ENCODE results near the gene INSM1. TPM values are rescaled to one million over a fixed set of nuclear protein-coding genes. Genes with fewer than 3 reads are reported as not detected.

Gene INSM1
- total RNA-seq, 4 donors from 2014 or later: not detected

DNA sequence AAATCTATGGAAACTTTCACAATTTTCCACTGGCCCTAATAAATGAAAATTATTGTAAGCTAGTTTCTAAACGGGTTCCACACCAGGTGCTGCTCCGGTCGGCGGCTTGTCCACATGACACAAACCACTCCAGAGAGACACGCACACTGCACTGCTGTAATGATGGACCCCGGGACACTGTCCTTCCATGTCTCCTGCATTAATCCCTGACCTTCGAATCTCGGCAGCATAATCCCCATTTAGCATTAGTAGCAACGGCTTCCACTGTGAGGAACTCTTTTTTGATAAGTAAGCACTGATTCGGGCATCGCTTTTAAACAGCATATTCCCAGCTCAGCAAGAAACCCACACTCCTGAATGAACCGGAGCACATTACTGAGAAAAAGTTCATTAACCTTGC, 43.5 kb downstream of the INSM1 start:
- no peak for TF ChIP-seq CTCF (IDR thresholded peaks at IDR 0.05)
- DNase-seq (ENCODE audit: low spot score) (no peak), ATAC-seq (ENCODE audit: low FRiP score) (no peak)

- ATAC-seq (ENCODE audit: low FRiP score) (no peak), DNase-seq (ENCODE audit: low spot score) (no peak)
- no peak for TF ChIP-seq CTCF (IDR thresholded peaks at IDR 0.05)
These were observed 43.9 kb downstream of the INSM1 start for GRCh38 chr20:20411836-20412235.

GRCh38 chr20:20412750-20413149, 44.8 kb downstream of the INSM1 start:
- no peak for TF ChIP-seq CTCF (IDR thresholded peaks at IDR 0.05)
- ATAC-seq (ENCODE audit: low FRiP score) (no peak), DNase-seq (ENCODE audit: low spot score) (no peak)

DNA sequence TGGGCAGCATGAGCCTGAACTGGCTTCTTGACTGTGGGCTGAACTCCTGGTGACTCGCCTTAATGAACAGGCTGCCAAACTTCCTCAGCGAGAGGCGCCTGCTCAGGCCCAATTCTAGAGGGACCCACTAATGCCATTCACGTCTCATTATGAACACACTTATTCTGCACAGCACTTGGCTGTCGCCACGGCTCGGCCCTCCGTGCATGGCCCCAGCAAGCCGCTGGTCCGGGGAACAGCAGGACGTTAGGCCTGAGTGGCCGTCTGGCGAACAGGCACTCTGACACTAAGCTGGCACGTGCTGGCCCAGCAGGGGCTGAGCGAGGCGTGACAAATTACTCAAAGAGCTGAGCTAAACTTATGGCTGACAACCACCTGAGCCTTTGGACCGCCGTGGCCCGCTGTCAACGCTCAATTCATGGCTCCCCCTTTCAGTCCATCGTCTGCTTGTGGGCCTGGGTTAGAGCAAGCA, 45.9 kb downstream of the INSM1 start:
- no peak for DNase-seq (ENCODE audit: low spot score)
- TF ChIP-seq CTCF (IDR thresholded peaks at IDR 0.05): no peak
- no peak for ATAC-seq (ENCODE audit: low FRiP score)

DNA sequence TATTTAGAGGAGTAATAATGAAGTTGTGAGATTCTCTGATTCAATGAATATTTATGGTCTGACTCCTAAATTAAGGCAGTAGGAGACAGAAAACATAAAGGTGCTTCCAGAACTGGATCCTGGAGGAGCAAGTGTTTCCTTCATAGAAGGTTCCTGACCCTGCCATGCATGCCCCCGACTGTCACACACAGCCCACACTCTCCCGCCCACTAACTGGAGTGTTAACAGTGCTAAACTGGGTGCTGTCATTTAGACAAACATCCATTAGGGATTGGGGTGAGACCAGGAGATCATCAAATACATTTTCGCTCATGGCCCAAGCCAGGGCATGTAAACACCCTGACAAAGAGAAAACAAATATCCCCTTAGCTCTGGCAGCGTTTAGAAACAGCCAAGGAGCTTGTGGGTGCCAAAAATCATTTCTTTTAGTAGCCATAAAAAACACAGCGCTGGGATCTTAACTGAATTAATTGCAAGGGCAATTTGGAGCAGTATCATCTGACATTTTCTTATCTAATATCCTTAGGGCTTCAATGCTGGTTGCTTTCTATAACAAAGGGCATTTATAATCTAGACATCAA, 46.8 kb downstream of the INSM1 start:
- no peak for DNase-seq (ENCODE audit: low spot score)
- ATAC-seq (ENCODE audit: low FRiP score): no peak
- no peak for TF ChIP-seq CTCF (IDR thresholded peaks at IDR 0.05)

DNA sequence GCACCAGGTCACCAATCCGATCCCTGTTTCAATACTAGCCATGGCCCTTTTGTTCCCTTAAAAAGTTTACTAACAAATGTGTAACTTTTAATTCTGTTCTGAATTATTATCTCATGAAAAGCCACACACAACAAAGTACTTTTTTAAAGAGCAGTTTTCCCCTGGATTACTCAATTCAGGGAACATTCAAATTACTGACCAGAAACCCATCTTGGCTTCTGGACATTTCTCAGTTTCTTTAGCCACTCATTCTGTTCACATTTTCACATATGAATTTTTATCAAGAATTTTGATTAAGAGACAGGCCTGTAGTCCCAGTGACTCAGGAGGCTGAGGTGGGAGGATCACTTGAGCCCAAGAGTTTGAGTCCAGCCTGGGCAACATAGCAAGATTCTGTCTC, 47.4 kb downstream of the INSM1 start:
- ATAC-seq (ENCODE audit: low FRiP score): no peak
- DNase-seq (ENCODE audit: low spot score): no peak
- TF ChIP-seq CTCF (IDR thresholded peaks at IDR 0.05): no peak

DNA sequence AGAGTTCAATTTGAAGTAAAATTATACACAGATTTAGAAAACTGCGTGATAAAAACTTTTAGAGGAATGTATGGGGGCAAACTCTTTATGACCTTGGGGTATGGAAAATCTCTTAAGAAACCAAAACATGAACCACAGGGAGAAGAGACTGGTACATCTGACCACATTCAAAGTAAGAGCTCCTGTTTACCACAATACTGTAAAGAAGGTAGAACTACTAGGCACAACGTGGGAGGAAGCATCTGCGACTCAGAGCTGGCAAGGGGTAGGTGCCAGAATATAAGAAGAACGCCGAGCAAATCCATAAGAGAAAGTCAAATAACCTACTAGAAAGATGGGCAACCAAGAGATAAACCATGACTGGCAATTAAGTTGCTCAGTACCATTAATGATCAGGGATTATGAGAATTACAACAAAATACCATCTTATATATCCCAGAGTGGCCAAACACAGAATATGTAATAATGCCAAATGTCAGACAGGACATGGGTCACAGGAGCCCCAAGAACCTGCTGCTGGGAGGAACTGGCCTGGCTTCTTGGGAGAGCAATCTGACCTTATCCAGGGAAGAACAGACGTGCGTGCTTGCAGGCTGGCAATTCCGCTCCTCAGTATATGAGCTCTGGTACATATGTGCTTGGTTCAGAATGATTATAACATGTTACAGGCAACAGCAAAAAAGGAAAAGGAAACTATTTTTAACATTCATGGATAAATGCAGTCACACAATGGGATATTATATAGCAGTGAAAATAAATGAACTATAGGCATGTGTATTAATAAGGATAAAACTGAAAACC, 50.2 kb downstream of the INSM1 start:
- ATAC-seq (ENCODE audit: low FRiP score) (no peak), DNase-seq (ENCODE audit: low spot score) (no peak)
- TF ChIP-seq CTCF (IDR thresholded peaks at IDR 0.05): no peak
